SU-DHL-6 (cell line): Measurements from ENCODE around the gene TRIM17.

ENCODE experiments used
- H2AFZ ChIP-seq: fragments of 200-600 bp; sonication (generic); 2 replicates; pipeline ENCODE4 v1.6.1; 2014; ENCODE audit warnings: low read depth, mild to moderate bottlenecking, moderate library complexity, mixed read lengths, antibody characterized with exemption, low read length; ENCODE audit not compliant: severe bottlenecking
- H3F3A ChIP-seq: fragments of 200-600 bp; shearing (Covaris generic); 2 replicates; pipeline ENCODE4 v1.6.0; 2016; ENCODE audit warnings: antibody characterized with exemption, mild to moderate bottlenecking; ENCODE audit not compliant: insufficient read depth
- H3K27ac ChIP-seq: fragments of 200-600 bp; sonication (generic); 2 replicates; pipeline ENCODE4 v1.5.1; 2016; ENCODE audit warnings: low read depth, mild to moderate bottlenecking, low read length, moderate library complexity, mixed read lengths
- H3K27me3 ChIP-seq: fragments of 200-600 bp; sonication (generic), shearing (Covaris generic); 2 replicates; pipeline ENCODE4 v1.6.0; 2014; ENCODE audit warnings: mild to moderate bottlenecking, low read length
- H3K36me3 ChIP-seq: fragments of 200-600 bp; sonication (generic); 2 replicates; pipeline ENCODE4 v1.6.1; 2014; ENCODE audit warnings: mild to moderate bottlenecking, low read length, mixed read lengths
- H3K4me2 ChIP-seq: fragments of 300-600, 200-600 bp; shearing (Covaris generic), sonication (generic); 2 replicates; pipeline ENCODE4 v1.6.0; 2014; ENCODE audit warnings: low read length, low read depth, mild to moderate bottlenecking; ENCODE audit not compliant: poor library complexity, severe bottlenecking
- H3K4me3 ChIP-seq: fragments of 200-600 bp; sonication (generic); 2 replicates; pipeline ENCODE4 v1.5.1; 2014; ENCODE audit warnings: antibody characterized with exemption, low read length, mild to moderate bottlenecking, mixed read lengths; ENCODE audit not compliant: insufficient read depth, poor library complexity, severe bottlenecking
- H3K79me2 ChIP-seq: fragments of 200-600 bp; sonication (generic); 2 replicates; pipeline ENCODE4 v1.6.1; 2014; ENCODE audit warnings: mild to moderate bottlenecking, low read length, moderate library complexity; ENCODE audit not compliant: insufficient read depth
- H3K9ac ChIP-seq: fragments of 200-600 bp; sonication (generic); 2 replicates; pipeline ENCODE4 v1.7.0; 2014; ENCODE audit warnings: mild to moderate bottlenecking, low read length
- H3K9me2 ChIP-seq: fragments of 200-600 bp; sonication (generic); replicated peaks from 2 replicates; pipeline ENCODE4 v1.6.1; 2014; ENCODE audit warnings: low read length; ENCODE audit not compliant: insufficient read depth
- H3K9me3 ChIP-seq: fragments of 200-600 bp; sonication (generic); 2 replicates; pipeline ENCODE4 v1.6.1; 2014; ENCODE audit warnings: low read length, mixed read lengths; ENCODE audit not compliant: insufficient read depth
- H4K20me1 ChIP-seq: fragments of 200-600 bp; sonication (generic); 2 replicates; pipeline ENCODE4 v1.6.1; 2014; ENCODE audit warnings: low read depth, mild to moderate bottlenecking, antibody characterized with exemption, low read length, moderate library complexity, mixed read lengths
- CTCF ChIP-seq: fragments of 200-600 bp; sonication (generic); IDR thresholded peaks from one replicate; pipeline ENCODE4 v1.5.1; 2017; ENCODE audit warnings: antibody characterized with exemption, mild to moderate bottlenecking, low read length, moderate library complexity; ENCODE audit not compliant: insufficient read depth, poor library complexity, severe bottlenecking
- EZH2phosphoT487 ChIP-seq: fragments of 200-600 bp; sonication (generic), shearing (Covaris generic); conservative IDR thresholded peaks from 2 replicates; pipeline ENCODE4 v1.6.1; 2018; ENCODE audit warnings: mild to moderate bottlenecking, antibody characterized with exemption, low read length, moderate library complexity, mixed read lengths

Gene TRIM17

GRCh38 chr1:228408869-228409805 is 7.5 kb downstream of the TRIM17 start:
- H3F3A ChIP-seq = no peaks in the 10 kb centered on the region
- H3K27me3 ChIP-seq = no peaks in the 10 kb centered on the region
- H4K20me1 ChIP-seq = peaks cover 12% of the 10 kb centered on the region; the same call in 1 of the 2 replicates
- H3K36me3 ChIP-seq = no peaks in the 10 kb centered on the region
- no peaks in the 10 kb centered on the region for H3K9me3 ChIP-seq
- no peak overlapping the region for H3K9ac ChIP-seq
- H3K9me2 ChIP-seq = no peaks in the 10 kb centered on the region
- no peak for TF ChIP-seq CTCF
- TF ChIP-seq EZH2phosphoT487 = no peak
- no peak overlapping the region for H3K4me3 ChIP-seq
- no peak overlapping the region for H3K27ac ChIP-seq
- peaks cover 28% of the 10 kb centered on the region for H3K79me2 ChIP-seq
- H2AFZ ChIP-seq = no peak overlapping the region
- no peak overlapping the region for H3K4me2 ChIP-seq

GRCh38 chr1:228408041-228408868 is 8.4 kb downstream of the TRIM17 start:
- Histone ChIP-seq H3K9ac (no peak overlapping the region), H3K9me2 (no peaks in the 10 kb centered on the region), H3K27ac (no peak overlapping the region), H3F3A (no peaks in the 10 kb centered on the region), H4K20me1 (peaks cover 12% of the 10 kb centered on the region; the same call in 1 of the 2 replicates), H3K36me3 (no peaks in the 10 kb centered on the region), H3K4me2 (peak overlapping the region; percentile 70), H3K27me3 (no peaks in the 10 kb centered on the region), H3K79me2 (peaks cover 37% of the 10 kb centered on the region), H3K4me3 (no peak overlapping the region), H3K9me3 (no peaks in the 10 kb centered on the region), H2AFZ (no peak overlapping the region)
- TF ChIP-seq CTCF = no peak

- Histone ChIP-seq H3K9ac (peak overlapping the region; percentile 61), H3K36me3 (no peaks in the 10 kb centered on the region), H2AFZ (peak overlapping the region; percentile 44), H3K9me3 (no peaks in the 10 kb centered on the region), H3K79me2 (peaks cover 45% of the 10 kb centered on the region), H4K20me1 (peaks cover 12% of the 10 kb centered on the region; the same call in 1 of the 2 replicates), H3K4me3 (peak overlapping the region; percentile 60), H3K4me2 (peak overlapping the region; percentile 70), H3K9me2 (no peaks in the 10 kb centered on the region), H3F3A (no peaks in the 10 kb centered on the region), H3K27me3 (no peaks in the 10 kb centered on the region), H3K27ac (no peak overlapping the region)
- no peak for TF ChIP-seq CTCF
- TF ChIP-seq EZH2phosphoT487 = no peak
Observed at GRCh38 chr1:228407106-228408040, 9.3 kb downstream of the TRIM17 start.
